LNCAP (cell line): ENCODE measurements around the gene NTM.

ENCODE experiments used
- TF ChIP-seq, protein P1 (sequence below): fragments of 450-650 bp; IDR thresholded peaks from 2 replicates; pipeline ENCODE4 v1.5.1; 2017; ENCODE audit warnings: mild to moderate bottlenecking

Gene NTM

DNA sequence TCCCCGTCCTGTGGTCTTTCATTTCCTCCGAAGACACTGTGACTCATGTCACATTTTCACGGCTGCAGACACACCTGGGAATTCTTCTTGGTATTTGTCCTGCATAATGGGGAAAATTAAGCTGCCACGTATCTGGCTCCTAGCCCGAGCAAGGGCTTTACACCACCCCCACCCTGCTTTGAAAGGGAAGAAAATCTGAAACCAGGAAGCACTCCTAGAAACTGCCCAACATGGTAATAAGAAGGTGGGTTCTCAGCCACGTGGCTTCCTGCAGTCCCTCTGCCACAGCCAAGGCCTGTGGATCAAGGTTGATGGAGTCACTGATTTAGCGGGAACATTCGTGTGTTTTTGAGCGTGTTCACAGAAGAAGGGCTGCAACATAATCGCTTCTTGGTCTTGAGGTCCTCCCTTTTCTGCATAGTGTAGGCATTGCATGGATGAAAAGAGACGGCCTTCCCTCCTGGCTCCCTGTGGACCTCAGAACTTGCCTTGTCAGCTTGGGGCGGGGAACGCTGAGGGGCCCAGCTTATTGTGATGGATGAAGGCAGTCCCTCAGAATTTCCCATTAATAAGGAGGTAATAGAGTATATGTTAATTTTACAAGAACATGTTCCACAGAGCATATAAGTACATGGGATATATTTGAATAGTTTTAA, 292.0 kb downstream of the NTM start:
- TF ChIP-seq, protein P1, sequence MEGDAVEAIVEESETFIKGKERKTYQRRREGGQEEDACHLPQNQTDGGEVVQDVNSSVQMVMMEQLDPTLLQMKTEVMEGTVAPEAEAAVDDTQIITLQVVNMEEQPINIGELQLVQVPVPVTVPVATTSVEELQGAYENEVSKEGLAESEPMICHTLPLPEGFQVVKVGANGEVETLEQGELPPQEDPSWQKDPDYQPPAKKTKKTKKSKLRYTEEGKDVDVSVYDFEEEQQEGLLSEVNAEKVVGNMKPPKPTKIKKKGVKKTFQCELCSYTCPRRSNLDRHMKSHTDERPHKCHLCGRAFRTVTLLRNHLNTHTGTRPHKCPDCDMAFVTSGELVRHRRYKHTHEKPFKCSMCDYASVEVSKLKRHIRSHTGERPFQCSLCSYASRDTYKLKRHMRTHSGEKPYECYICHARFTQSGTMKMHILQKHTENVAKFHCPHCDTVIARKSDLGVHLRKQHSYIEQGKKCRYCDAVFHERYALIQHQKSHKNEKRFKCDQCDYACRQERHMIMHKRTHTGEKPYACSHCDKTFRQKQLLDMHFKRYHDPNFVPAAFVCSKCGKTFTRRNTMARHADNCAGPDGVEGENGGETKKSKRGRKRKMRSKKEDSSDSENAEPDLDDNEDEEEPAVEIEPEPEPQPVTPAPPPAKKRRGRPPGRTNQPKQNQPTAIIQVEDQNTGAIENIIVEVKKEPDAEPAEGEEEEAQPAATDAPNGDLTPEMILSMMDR = no peak

GRCh38 chr11:131662993-131663392, 292.6 kb downstream of the NTM start:
- TF ChIP-seq, protein P1 = no peak

- TF ChIP-seq, protein P1 = no peak
Observed at GRCh38 chr11:131663405-131664200, 293.2 kb downstream of the NTM start.

GRCh38 chr11:131664293-131664692, 293.9 kb downstream of the NTM start:
- TF ChIP-seq, protein P1 = no peak

DNA sequence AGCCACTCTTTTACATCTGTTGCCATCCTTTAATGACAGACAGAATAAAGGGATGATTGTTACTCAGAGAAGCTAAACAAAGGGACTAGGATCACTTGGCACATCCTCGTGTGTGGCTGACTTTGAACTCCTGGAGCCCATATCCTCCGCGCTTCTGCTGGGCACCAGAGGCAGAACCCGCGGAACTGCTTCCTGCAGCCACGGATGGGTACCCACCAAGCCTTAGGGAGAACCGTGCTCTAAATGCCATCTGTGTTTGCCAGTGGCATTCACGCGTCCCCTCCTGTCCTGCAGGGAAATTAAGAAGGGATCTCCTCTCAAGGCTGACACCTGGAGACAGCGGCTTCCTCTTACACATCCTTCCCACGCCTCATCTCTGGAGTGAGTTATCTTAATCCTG, 294.4 kb downstream of the NTM start:
- TF ChIP-seq, protein P1 = no peak

DNA sequence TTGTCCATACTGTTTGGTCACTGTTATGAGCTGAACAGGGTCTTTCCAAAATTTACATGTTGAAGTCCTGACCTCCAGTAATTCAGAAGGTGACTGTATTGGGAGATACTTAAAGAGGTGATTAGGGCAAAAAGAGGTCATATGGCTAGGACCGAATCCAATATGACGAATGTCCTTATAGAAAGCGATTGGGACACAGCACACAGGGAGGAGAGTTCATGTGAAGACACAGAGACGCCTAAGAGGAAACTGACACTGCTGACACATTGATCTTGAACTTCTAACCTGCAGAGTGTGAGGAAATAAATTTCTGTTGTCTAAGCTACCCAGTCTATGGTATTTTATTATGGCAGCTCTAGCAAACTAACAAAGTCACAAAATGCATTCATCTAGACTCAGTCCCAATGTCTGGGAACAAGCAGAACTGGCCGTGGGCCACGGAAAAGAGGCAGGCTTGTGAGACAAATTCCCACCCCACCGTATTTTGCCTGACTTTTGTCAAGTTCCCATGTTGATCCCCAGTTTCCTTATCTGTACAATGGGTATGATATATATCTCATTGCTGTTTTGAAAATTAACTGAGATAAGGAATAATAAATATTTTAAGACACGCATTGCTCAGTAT, 295.0 kb downstream of the NTM start:
- TF ChIP-seq, protein P1 = no peak

GRCh38 chr11:131666006-131666405, 295.6 kb downstream of the NTM start:
- TF ChIP-seq, protein P1 = no peak
